Eye (tissue), 1 donor: Measurements from ENCODE around the gene FAM221B.

ENCODE experiments used
- DNase-seq: peaks from one replicate; pipeline ENCODE4 v3.0.0-alpha.2; 2015

Gene FAM221B, protein sequence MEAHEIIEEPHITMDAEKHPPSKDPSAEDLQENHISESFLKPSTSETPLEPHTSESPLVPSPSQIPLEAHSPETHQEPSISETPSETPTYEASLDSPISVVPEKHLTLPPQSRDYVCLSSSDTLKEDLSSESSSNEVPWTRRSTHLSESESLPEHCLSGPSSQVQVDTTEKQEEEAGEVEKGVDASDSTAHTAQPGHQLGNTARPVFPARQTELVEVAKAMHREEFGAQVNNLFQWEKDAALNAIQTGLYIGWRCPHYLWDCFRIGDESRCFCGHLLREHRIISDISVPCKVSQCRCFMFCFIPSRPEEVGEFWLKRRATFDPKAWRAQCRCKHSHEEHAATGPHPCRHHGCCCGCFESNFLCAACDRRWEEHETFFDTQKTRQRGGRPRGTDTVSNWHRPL

DNA sequence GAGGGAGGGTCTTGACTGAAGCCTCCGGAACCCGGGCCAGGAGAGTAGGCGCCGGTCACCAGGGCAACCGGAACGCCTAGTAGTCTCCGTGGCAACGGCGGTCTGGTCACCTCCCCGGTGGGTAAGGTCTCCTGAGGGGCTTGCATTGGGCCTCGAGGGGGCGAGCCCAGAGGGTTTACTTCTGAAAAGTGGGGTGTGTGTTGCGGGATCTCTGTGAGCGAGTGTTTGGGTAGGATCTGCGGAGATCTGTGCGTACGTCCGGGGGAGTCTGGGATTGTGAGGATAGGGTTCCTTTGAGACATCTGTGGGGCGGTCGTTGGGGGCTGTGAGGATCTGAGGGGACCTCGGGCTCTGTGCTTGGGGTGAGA, at the start of gene FAM221B:
Gene FAM221B, minus strand, starts transcription at position 17 of the 368 bp plus-strand sequence. CDS start 2,571 bp downstream, outside the sequence.
- DNase-seq, result no peak

DNA sequence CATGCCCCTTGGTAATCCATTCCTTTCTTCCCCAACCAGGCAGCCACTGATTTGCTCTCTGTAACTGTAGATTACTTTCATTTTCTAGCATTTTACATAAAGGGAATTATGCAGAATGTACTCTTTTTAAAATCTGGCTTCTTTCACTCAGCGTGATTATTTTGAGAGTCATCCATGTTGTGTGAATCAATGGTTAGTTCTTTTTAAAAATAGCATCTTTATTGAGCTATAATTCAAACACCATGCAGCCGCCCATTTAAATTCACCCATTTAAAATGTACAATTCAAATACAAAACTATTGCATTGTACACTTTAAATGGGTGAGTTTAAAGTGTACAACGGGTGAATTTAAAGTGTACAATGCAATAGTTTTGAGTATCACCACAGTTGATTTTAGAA, 44.0 kb upstream of the FAM221B start:
- DNase-seq, result no peak

DNA sequence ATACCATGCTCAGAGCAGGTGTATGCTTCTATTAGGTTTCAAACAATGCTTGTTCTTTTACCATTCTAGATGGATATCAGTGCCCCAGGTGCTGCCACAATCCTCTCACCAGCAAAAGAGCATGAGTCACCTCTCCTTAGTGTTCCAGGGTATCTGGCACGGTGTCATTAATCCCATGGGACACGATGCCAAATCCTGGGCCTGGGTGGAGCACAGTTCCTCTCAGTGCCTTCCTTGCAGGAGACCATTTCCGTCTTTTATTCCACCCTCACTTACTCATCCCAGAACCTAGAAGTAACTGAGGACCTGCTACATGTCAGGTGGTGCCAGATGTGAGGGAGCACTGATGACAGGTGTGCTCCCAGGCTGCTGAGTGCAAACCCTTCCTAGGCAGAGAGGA, 43.0 kb upstream of the FAM221B start:
- DNase-seq, result no peak

DNA sequence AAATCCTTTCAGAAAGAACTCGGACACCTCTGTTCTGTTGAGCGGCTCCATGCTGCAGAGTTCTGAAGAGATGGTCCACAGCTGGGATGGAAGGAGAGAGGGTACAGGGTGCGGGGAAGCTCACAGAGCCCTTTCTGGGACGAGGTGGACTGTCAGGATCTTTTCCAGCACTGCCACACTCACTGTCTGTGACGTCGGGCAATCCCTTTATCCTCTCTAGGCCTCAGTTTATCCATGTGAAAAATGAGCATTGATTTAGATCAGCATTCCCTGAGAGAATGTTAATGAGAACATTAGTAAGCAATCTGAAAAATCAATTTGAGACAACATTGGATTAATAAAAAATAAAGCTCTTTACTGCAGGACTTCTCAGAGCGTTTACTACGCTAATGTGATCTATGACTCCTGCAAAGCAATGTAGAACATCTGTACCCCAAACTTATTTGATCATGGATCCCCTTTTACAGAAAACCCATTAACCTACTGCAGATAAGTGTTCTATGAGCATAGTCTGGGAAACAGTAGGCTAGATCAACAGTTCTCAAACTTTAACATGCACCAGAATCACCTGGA, 41.9 kb upstream of the FAM221B start, which contains the start of gene OR13J1:
Gene OR13J1, minus strand, starts transcription at position 51 of the 573 bp plus-strand sequence. Its CDS starts 0 bp downstream, at position 51.
- no peak for DNase-seq

DNA sequence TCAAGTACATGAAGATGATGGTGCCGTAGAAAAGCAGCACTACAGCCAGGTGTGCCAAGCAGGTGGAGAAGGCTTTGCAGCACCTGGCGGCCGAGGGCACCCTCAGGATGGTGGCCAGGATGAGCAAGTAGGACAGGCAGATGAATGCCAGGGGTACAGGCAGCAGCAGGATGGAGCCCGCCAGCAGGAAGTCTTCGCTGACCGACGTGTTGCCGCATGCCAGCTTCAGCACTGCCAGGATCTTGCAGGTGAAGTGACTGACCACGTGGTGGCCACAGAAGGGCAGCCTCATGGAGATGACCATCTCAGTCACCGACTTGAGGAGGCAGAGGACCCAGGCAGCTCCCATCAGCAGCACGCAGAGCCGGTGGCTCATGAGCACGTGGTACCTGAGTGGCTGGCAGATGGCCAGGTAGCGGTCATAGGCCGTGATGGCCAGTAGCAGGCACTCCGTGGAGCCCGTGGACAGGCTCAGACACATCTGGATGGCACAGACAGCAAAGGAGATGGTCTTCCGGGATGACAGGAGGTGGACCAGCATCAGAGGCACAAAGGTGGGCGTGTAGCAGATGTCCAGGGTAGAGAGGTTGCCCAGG, 41.2 kb upstream of the FAM221B start:
- no peak for DNase-seq

DNA sequence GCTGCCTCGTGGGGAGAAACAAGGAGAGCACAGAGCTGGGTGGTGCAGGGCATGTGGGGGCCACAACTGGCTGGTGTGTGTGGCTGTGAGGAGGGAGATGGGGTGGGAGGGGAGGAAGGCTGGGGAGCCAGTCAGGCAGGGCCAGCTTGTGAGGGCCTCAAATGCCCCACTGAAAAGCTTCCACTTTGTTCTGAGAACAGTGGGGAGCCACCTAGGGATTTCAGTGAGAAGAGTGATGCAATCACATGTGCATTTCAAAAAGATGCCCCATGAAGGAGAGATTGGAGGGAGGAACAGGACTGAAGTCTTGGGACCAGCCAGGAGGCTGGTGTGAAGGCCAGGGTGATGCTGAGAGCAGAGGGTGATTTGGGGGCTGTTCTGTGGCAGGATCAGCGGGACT, 40.4 kb upstream of the FAM221B start:
- no peak for DNase-seq

DNA sequence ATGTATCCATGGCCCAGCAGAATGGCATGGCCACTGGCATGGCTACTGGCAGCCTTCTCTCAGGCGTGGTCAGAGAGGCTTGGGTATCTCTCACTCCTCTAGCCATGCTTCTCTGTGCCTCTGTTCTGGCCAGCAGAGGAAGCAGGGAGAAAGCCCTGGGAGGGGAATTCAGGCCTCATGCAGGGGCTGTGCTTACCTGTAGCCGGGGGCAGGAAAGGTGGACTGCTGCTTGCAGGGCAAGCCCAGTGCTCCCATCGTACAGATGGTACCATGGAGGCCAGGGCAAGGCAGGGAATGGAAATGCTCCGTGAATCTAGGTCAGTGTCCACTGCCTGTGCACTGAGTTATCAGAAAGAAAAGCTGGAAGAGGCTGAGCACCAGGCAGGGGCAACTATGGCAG, 39.0 kb upstream of the FAM221B start:
- DNase-seq, result no peak

DNA sequence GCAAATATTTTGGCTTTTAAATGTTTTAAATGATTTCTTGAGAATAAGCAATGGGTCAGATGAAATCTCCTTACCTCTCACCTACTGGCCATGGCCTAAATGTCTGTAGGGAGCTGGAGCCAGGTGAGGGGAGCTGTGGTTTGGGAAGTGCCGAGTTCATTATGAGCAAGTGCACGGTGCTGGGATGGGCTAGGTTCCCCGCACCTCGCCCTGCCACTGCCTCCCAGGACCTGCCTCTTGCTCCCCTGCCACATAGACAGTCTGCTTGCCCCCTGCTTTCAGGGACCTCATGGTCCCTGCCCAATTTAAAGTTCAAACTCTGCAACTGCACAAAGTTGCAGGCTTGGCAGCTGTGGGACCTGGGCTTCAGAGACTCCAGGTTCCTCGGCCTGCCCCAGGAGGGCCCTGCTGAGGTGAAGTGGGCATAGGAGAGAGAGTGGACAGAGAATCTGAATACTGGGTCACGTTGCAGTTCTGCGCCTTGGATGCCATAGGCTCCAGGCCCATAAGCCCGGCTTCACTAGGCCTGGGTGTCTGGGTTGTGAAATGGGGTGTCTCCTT, 36.2 kb upstream of the FAM221B start:
- no peak for DNase-seq

DNA sequence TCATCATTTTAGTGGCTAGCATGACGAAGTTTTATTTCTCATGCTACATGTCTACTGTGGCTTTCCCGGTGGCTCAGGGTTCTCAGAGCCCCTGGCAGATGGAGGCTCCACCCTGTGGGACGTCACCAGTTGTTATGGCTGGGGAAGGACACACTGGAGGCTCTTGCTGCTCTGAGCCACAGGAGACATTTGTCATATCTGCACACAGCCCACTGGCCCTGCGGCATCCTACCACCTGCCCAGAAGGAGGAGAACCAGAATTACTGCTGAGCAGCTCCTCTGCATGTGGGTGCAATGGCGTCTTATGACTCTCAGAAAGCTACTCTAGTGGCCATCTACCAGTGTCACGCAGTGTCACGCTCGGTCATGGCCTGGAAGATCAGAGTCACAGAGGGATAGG, 35.1 kb upstream of the FAM221B start:
- no peak for DNase-seq

DNA sequence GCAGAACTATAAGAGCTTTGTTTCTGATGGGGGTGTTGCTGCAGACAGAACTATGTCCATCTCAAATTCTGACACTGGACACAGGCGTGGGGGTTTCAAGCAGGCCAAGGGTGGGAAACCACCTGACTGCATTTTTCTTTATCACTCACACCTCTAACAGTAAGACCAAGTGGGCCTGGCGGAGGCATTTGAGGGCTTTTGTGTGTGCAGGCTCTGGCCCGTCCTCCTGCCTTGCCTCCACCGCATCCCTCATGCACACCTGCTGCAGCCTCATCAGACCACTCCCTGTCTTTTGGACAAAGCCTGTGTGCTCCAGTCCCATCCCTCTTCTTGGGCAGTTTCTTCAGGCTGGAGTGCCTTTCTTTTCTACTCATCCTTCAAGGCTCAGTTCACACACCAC, 33.8 kb upstream of the FAM221B start:
- DNase-seq, result no peak

DNA sequence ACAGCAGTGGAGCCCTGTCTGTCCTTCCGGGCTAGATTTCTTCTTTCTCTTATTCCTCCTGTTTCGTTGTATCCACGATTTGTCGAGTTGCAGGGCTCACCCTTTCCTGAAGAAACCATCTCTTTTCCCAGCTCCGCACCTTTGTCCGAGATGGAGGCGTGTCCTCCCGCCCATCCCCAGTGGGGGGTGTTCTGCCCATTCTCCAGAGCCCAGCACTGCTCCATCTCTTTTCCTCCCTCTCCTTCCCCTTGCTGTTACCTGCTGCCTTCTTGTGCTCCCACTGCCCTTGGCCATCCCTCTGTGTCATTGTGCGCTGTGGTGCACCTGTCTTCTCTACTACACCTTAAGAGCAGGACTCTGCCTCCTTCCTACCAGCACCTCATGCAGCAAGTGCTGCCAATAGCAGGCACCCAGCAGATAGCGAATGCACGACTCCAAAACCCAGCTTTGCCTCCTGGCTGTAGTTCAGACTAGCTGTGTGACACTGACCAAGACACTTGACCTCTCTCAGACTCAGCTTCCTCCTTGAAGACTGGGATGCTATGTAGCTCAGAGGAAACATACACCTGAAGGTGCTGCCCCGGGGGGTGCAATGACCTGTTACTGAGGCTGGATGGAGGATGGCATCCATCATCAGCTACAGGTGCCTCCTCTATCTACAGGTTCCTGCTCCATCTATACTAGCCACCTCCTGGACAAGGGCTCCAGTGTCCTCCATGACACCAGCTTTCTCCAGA, 32.8 kb upstream of the FAM221B start:
- DNase-seq, result no peak

DNA sequence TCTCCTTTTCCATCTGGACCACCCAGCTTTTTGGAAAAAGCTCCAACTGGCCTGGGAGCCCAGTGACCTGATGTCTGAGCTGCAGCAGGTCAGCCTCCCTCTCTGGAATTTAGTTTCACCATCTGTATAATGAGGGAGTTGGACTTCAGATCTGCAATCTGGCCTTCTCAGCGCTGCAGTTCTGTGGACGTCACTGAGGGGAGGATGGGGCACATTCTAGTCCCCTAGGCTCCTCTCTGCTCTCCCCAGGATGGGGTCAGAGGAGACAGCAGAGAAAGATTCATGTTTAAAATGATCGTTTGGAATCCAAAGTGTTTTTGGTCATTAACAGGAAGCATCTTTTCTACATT, 31.4 kb upstream of the FAM221B start:
- DNase-seq, result no peak

DNA sequence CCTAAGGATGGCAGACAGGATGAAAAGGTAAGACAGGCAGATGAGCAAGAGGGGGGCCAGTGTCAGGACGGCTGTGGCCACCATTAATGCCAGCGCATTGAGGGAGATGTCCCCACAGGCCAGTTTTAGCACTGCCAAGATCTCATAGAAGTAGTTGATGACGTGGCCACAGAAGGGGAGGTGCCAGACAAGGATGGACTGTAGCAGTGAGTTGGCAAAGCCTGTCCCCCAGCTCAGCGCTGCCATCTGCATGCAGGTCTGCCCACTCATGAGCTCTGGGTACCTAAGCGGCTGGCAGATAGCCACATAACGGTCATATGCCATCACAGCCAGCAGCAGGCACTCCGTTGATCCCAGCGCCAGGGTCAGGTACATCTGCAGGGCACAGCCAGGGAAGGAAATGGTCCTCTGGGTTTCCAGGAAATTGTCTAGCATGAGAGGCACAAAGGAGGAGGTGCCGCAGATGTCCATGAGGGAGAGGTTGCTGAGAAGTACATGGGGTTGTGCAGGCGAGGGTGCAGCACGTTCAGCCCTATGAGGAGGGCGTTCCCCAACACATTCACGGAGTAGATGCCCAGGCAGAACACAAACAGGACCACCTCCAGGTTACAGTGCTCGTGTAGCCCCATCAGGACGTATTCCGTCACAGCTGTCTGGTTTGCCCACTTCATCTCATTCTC, 30.9 kb upstream of the FAM221B start:
- no peak for DNase-seq

DNA sequence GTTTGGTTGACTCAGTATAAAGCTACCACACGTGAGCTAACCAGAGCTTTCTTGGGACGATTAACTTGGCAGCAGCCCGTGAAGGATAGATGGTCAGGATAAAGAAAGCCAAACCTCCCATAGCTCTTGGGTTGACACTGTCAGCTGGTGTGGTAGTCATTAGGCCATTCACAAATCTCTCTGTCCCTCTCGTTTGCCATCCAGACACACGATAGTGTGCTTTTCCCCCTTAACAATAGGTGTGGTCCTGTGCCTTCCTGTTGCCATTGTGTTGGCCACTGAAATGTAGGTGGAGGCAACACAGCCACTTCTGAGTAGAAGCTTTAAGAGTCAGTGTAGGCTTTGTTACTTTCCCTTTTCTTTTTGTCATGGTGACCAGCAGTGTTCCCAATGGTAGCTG, 29.9 kb upstream of the FAM221B start:
- no peak for DNase-seq

DNA sequence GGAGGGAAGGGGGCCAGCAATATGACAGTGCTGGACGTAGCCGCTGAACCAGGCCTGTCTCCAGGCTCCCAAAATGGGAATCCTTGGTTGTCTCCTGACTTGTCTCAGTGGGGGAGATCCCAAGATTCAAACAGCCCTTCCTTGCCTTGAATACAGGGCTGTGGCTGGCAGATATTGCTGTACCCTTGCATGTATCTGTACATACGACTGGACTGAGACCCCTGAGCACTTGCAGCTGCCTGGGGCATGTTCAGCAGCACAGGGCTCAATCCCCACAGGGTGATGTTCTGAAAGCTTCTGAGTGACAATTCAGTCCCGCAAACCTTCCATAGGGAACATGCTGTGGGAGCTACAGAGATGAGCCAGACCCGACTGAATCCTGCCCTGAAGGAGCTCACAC, 28.4 kb upstream of the FAM221B start:
- DNase-seq, result no peak

DNA sequence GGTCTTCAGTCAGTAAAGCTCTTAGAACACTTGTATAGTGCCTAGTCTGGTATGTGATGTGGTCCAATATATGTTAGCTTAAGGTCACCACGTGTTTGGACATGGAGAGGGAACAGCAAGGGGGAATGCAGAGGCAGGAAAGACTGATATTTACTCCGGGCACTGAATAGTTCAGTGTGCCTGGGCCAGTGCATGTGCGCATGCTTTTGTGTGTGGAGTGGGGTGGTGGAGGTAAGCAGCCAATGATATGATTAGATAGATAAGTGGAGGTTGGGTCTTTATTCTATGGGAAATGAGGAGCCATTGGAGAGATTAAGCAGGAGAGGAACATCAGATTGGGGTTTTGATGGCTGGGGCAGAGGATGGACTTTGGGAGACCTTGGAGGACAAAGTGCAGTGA, 27.7 kb upstream of the FAM221B start:
- no peak for DNase-seq

DNA sequence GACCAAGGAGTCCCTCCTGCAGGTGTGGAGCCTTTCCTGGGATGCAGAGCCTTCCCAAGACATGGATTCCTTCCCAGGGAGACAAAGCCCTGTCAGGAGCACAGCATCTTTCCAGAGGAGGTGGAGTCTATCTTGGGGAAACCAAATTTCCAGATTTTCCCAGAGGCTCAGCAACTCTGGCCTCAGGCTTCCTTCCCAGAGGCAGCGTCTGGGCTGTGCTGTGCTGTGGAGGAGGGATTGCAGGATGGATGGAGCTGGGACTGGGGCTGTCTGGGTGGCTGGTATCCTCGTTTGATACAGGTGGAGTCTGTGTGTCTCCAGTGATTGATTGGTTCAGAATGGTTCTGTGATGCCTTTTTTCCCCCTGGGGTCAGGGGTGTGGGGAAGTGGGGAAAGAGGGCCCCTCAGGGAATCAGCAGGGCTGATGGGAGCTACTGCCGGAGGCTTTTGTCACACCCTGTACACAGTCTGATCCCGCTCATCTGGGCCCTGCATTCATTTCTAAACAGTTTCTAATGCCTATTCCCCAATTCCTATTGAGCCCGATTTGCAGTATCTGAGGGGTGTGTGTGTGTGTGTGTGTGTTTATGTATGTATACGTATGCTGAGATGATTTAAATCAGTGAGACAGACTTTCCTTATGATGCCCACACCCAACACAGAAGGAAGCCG, 25.7 kb upstream of the FAM221B start:
- DNase-seq, result no peak

DNA sequence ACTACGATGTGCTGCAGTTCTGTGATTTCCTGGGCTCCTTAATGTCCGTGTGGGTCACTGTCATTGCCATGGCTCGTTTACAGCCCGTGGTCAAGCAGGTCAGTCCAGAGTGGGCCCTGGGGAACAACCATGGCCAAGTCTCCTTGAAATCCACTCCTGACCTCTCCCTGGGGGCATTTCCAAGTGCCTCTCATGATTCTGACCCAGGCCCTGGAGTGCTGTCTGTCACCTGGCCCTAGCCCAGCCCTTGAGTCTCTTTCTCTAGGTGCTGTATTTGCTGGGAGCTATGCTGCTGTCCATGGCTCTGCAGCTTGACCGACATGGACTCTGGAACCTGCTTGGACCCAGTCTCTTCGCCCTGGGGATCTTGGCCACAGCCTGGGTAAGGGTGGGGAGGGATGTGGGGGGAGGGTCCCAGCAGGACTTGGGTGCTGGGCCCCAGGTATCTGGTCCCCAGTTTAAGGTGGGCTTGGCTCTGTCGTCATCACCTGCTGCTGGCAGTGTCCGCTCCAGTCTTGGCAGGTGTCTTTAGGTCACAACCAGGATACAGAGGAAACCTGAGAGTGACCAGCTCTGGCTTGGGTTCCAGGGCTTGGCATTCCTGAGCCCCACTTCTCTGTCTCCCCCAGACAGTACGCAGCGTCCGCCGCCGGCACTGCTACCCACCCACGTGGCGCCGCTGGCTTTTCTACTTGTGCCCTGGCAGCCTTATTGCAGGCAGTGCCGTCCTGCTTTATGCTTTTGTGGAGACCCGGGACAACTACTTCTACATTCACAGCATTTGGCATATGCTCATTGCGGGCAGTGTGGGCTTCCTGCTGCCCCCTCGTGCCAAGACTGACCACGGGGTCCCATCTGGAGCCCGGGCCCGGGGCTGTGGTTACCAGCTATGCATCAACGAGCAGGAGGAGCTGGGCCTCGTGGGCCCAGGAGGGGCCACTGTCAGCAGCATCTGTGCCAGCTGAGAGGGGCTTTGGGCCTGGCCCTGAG, 24.6 kb upstream of the FAM221B start:
- DNase-seq, result no peak

DNA sequence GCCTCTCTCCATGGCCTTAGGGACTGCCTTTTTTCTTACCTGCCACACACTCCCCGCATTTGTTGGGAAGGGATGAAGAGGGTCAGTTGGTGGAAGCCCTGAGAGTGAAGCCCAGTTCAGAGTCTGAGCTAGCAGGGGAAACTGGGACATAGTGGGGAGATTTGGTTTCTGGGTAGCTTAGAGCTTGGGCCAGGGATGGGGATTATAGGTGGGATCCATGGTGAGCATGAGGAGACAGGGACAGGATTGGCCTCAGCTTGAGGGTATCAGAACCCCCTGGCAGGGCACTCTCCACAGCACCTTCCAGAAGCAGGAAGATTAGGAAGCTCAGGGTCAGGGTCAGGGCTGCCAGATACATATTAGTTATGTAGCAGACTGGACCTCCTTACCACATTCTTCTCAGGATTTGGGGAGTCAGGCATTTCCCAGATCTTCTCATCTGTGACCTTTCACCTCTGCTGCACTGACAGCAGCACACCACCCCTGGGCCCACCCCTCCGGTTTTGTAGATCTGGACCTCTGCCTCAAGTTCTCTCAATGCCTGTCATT, 23.8 kb upstream of the FAM221B start:
- no peak for DNase-seq

DNA sequence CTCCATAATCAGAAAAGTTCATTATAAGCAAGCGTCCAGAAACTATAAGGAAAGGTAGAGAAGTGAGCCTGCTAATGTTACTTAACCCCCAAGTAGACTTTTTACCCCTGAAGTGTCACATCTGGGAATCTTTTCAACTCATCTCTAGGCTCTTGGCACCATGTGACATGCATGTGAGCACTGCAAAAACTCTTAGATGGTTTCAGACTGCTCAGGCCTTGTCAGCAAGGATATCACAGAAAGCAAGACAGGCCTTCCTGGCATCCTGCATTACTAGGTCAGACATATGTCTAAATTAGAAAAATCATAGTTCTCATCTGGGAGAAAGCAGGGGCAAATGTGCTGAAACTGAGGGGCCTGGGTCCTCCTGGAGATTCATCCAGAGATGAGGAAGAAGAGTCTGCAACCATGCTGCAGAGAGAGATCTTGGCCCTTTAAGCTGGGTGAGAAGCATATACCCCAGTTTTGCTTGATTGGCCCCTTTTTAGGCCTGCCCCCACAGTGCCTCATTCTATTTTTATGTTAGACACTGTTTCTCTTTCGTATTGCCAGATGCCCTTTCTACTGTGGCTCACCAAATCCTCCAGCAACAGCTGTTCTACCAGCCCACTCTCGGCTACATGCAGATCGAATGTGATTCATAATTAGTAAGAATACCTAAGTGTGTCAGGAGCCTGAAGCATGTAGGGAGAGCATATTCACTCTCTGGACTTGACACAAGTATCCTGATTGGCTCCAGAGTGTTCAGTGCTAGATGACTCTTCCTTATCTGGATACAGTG, 19.4 kb upstream of the FAM221B start:
- DNase-seq, result peak; percentile 24
